ENCODE results near the gene PKD2L1.

Gene PKD2L1

DNA sequence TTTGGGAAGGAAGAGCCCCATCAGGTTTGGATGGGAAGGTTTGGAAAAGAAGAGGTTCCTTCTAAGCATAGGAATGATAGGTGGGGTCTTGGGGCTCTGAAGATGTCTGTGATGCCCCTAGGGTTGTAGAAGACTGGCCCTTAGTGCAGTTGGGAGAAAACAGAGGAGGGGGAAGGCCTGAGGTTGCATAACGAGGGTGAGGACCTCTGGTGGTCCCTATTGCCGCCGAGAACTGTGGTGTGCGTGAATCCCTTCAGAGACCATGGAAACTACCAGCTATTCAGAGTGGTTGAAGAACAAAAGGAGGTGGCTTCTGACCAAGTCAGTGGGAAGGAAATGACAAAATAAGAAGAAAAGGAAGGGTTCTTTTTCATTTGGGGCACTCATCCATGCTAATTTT lies 3.1 kb upstream of the PKD2L1 start:
- no peak for DNase-seq
- H3K4me1 ChIP-seq (ENCODE audit: control insufficient read depth, insufficient read depth, low read length, poor library complexity, severe bottlenecking), result no peaks in the 10 kb centered on the region

DNA sequence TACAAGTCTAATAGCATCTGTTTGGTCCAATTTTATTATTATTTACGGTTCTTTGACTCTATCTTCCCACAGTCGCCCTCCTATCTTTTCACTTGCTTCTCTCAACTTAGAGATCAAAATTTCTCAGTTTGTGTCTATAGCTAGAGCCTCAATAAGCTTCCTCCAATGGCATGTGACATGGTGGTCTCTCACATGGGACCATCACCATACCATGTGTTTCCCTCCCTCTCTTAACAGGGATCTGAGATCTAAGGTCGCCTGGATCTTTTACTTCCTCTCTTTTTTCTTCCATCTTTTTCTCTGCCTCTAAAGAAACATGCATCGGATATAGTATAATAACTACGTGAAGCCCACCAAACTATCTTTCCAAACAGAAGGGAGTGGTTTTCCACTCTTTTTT lies 1.8 kb downstream of the PKD2L1 start:
- Histone ChIP-seq H3K4me1 (ENCODE audit: control insufficient read depth, insufficient read depth, low read length, poor library complexity, severe bottlenecking) (no peaks in the 10 kb centered on the region), H3K36me3 (ENCODE audit: control insufficient read depth, insufficient read depth, low read length) (no peaks in the 10 kb centered on the region), H3K4me3 (ENCODE audit: insufficient read depth, low read depth, low read length, poor library complexity, severe bottlenecking) (no peak overlapping the region), H3K27ac (ENCODE audit: insufficient read depth, low read length, poor library complexity, severe bottlenecking) (no peak overlapping the region), H3K9me3 (ENCODE audit: control insufficient read depth, low read length) (no peaks in the 10 kb centered on the region), H3K27me3 (replicated peaks; ENCODE audit: control insufficient read depth, insufficient read depth, low read length, poor library complexity, severe bottlenecking) (peaks cover 5% of the 10 kb centered on the region)
- no peak for DNase-seq

More for the DNA sequence above, 3.1 kb upstream of the PKD2L1 start:
- no peaks in the 10 kb centered on the region for H3K36me3 ChIP-seq (ENCODE audit: control insufficient read depth, insufficient read depth, low read length)
- no peaks in the 10 kb centered on the region for H3K9me3 ChIP-seq (ENCODE audit: control insufficient read depth, low read length)
- H3K27ac ChIP-seq (ENCODE audit: insufficient read depth, low read length, poor library complexity, severe bottlenecking), result no peak overlapping the region
- H3K27me3 ChIP-seq (replicated peaks; ENCODE audit: control insufficient read depth, insufficient read depth, low read length, poor library complexity, severe bottlenecking), result peaks cover 5% of the 10 kb centered on the region
- no peak overlapping the region for H3K4me3 ChIP-seq (ENCODE audit: insufficient read depth, low read depth, low read length, poor library complexity, severe bottlenecking)

DNA sequence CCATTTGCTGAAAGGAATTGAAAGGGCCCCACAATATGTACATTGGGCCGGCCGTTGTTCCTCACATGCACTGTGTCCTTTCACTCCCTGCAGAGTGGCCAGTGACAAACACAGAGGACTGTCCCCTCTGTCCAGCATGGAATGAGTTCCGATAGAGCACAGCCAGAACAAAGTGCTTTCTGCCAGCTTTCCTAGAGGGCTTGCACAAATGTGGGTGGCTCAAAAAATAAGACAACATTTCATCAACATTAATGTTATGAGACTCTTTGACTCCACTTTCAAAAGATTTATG lies 2.4 kb downstream of the PKD2L1 start:
- H3K27me3 ChIP-seq (replicated peaks; ENCODE audit: control insufficient read depth, insufficient read depth, low read length, poor library complexity, severe bottlenecking), result peaks cover 5% of the 10 kb centered on the region
- no peak overlapping the region for H3K4me3 ChIP-seq (ENCODE audit: insufficient read depth, low read depth, low read length, poor library complexity, severe bottlenecking)
- DNase-seq, result no peak
- no peak overlapping the region for H3K27ac ChIP-seq (ENCODE audit: insufficient read depth, low read length, poor library complexity, severe bottlenecking)
- no peaks in the 10 kb centered on the region for H3K9me3 ChIP-seq (ENCODE audit: control insufficient read depth, low read length)
- H3K36me3 ChIP-seq (ENCODE audit: control insufficient read depth, insufficient read depth, low read length), result no peaks in the 10 kb centered on the region
- H3K4me1 ChIP-seq (ENCODE audit: control insufficient read depth, insufficient read depth, low read length, poor library complexity, severe bottlenecking), result no peaks in the 10 kb centered on the region

- Histone ChIP-seq H3K36me3 (ENCODE audit: control insufficient read depth, insufficient read depth, low read length) (no peaks in the 10 kb centered on the region), H3K27ac (ENCODE audit: insufficient read depth, low read length, poor library complexity, severe bottlenecking) (no peak overlapping the region), H3K4me3 (ENCODE audit: insufficient read depth, low read depth, low read length, poor library complexity, severe bottlenecking) (no peak overlapping the region), H3K9me3 (ENCODE audit: control insufficient read depth, low read length) (no peaks in the 10 kb centered on the region), H3K4me1 (ENCODE audit: control insufficient read depth, insufficient read depth, low read length, poor library complexity, severe bottlenecking) (no peaks in the 10 kb centered on the region), H3K27me3 (replicated peaks; ENCODE audit: control insufficient read depth, insufficient read depth, low read length, poor library complexity, severe bottlenecking) (peaks cover 5% of the 10 kb centered on the region)
- DNase-seq, result no peak
Measured at GRCh38 chr10:100327007-100327717, 2.9 kb downstream of the PKD2L1 start.

- H3K4me3 ChIP-seq (ENCODE audit: insufficient read depth, low read depth, low read length, poor library complexity, severe bottlenecking), result no peak overlapping the region
- no peaks in the 10 kb centered on the region for H3K9me3 ChIP-seq (ENCODE audit: control insufficient read depth, low read length)
- peaks cover under 1% of the 10 kb centered on the region for H3K27me3 ChIP-seq (replicated peaks; ENCODE audit: control insufficient read depth, insufficient read depth, low read length, poor library complexity, severe bottlenecking)
- no peaks in the 10 kb centered on the region for H3K4me1 ChIP-seq (ENCODE audit: control insufficient read depth, insufficient read depth, low read length, poor library complexity, severe bottlenecking)
- no peak for DNase-seq
- H3K36me3 ChIP-seq (ENCODE audit: control insufficient read depth, insufficient read depth, low read length), result no peaks in the 10 kb centered on the region
- H3K27ac ChIP-seq (ENCODE audit: insufficient read depth, low read length, poor library complexity, severe bottlenecking), result no peak overlapping the region
Measured at GRCh38 chr10:100325158-100325557, 4.9 kb downstream of the PKD2L1 start.

DNA sequence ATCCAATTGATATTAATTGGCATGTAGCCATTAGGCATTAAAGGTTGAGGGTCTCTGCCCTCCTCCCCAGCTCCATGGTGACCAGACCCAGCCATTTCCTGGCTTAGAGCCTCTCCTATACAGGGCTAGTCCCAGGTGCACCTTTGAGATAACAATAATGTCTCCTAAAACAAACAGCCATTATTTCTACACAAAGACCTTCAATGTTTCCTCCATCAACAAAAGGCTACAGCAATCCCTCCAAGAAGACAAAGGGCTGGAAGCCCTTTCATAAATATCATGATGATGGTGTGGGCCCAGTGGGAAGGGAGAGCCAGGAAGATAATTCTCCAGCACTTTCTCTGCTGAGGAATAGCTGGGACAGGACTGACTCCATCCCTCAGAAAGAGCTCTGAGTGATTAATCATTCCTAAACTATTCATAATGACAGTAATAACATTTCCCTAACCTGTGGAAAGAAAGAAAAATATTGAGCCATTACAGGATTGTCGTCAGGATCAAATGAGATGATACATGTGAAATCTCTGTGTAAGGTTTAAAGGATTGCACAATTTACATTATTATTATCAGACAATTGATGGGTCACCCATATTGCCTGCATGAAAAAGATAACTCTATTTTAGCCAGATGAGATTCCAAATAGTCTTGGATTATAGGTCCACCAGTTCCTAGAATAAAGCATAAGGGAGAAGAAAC lies 10.2 kb downstream of the PKD2L1 start:
- H3K4me3 ChIP-seq (ENCODE audit: insufficient read depth, low read depth, low read length, poor library complexity, severe bottlenecking), result no peak overlapping the region
- DNase-seq, result no peak
- no peaks in the 10 kb centered on the region for H3K9me3 ChIP-seq (ENCODE audit: control insufficient read depth, low read length)
- H3K4me1 ChIP-seq (ENCODE audit: control insufficient read depth, insufficient read depth, low read length, poor library complexity, severe bottlenecking), result no peaks in the 10 kb centered on the region
- H3K36me3 ChIP-seq (ENCODE audit: control insufficient read depth, insufficient read depth, low read length), result no peaks in the 10 kb centered on the region
- H3K27ac ChIP-seq (ENCODE audit: insufficient read depth, low read length, poor library complexity, severe bottlenecking), result no peak overlapping the region
- no peaks in the 10 kb centered on the region for H3K27me3 ChIP-seq (replicated peaks; ENCODE audit: control insufficient read depth, insufficient read depth, low read length, poor library complexity, severe bottlenecking)

- H3K9me3 ChIP-seq (ENCODE audit: control insufficient read depth, low read length), result no peaks in the 10 kb centered on the region
- DNase-seq, result no peak
- no peaks in the 10 kb centered on the region for H3K4me1 ChIP-seq (ENCODE audit: control insufficient read depth, insufficient read depth, low read length, poor library complexity, severe bottlenecking)
- H3K36me3 ChIP-seq (ENCODE audit: control insufficient read depth, insufficient read depth, low read length), result no peaks in the 10 kb centered on the region
- H3K4me3 ChIP-seq (ENCODE audit: insufficient read depth, low read depth, low read length, poor library complexity, severe bottlenecking), result no peak overlapping the region
- no peak overlapping the region for H3K27ac ChIP-seq (ENCODE audit: insufficient read depth, low read length, poor library complexity, severe bottlenecking)
- no peaks in the 10 kb centered on the region for H3K27me3 ChIP-seq (replicated peaks; ENCODE audit: control insufficient read depth, insufficient read depth, low read length, poor library complexity, severe bottlenecking)
Measured at GRCh38 chr10:100318207-100318606, 11.8 kb downstream of the PKD2L1 start.

DNA sequence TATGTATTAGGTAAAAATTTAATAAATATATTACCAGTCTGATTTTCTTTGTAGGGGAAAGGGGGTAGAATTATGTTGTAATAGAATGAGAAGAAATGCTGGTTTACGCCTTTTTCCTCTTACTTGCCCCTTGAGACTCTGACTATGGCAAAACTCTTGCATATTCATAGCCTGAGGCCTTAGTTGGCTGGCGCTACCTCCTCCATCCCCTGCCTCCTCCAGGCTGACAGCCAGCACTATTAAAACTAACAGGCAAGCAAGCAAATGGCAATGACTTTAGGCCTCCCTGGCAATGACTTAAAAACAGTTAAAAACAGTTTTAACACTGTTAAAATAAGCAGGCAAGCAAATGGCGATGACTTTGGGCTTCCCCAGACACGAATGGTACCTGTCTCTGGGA lies 14.4 kb downstream of the PKD2L1 start:
- no peak for DNase-seq
- no peaks in the 10 kb centered on the region for H3K36me3 ChIP-seq (ENCODE audit: control insufficient read depth, insufficient read depth, low read length)
- no peak overlapping the region for H3K27ac ChIP-seq (ENCODE audit: insufficient read depth, low read length, poor library complexity, severe bottlenecking)
- H3K4me1 ChIP-seq (ENCODE audit: control insufficient read depth, insufficient read depth, low read length, poor library complexity, severe bottlenecking), result no peaks in the 10 kb centered on the region
- peaks cover 3% of the 10 kb centered on the region for H3K27me3 ChIP-seq (replicated peaks; ENCODE audit: control insufficient read depth, insufficient read depth, low read length, poor library complexity, severe bottlenecking)
- H3K4me3 ChIP-seq (ENCODE audit: insufficient read depth, low read depth, low read length, poor library complexity, severe bottlenecking), result no peak overlapping the region
- no peaks in the 10 kb centered on the region for H3K9me3 ChIP-seq (ENCODE audit: control insufficient read depth, low read length)

DNA sequence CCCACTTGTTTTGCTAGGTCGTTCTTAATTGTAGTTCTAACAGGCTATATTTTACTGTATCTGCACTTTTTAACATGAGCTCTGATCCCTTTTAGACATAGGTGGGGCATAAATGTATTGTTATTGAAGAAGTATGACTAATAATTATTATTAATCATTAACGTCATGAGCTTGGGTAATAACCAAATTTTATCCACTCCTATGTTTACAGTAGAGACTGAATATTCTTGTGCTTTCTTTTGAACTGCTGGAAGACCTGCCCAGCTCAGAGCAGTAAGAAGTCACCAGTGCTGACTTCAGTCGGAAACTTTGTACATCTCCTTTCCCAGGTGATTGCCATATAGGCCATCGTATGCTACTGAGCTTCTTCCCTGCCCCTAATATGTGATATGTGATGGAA lies 18.7 kb downstream of the PKD2L1 start:
- Histone ChIP-seq H3K4me3 (ENCODE audit: insufficient read depth, low read depth, low read length, poor library complexity, severe bottlenecking) (no peak overlapping the region), H3K36me3 (ENCODE audit: control insufficient read depth, insufficient read depth, low read length) (no peaks in the 10 kb centered on the region), H3K27ac (ENCODE audit: insufficient read depth, low read length, poor library complexity, severe bottlenecking) (no peak overlapping the region), H3K9me3 (ENCODE audit: control insufficient read depth, low read length) (no peaks in the 10 kb centered on the region), H3K4me1 (ENCODE audit: control insufficient read depth, insufficient read depth, low read length, poor library complexity, severe bottlenecking) (no peaks in the 10 kb centered on the region), H3K27me3 (replicated peaks; ENCODE audit: control insufficient read depth, insufficient read depth, low read length, poor library complexity, severe bottlenecking) (peaks cover 3% of the 10 kb centered on the region)
- no peak for DNase-seq

DNA sequence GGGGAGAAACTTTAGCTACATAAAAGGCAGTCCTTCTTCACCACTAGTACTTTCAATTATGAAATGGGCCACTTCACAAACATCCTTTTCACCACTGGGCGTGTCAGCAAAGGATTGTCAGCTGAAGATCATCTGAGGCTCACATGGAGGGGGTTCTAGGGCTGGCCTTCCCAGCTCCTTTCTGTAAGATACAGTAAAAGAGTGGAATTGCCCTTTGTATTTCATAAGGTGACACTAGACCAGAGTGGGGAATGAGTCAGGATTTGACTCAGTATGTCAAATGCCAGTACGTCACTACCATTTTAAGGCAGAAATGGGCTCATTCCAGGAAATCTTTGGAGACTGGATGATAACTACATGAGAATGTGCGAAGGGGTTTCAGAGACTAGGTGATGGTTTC lies 22.3 kb downstream of the PKD2L1 start:
- no peaks in the 10 kb centered on the region for H3K27me3 ChIP-seq (replicated peaks; ENCODE audit: control insufficient read depth, insufficient read depth, low read length, poor library complexity, severe bottlenecking)
- H3K36me3 ChIP-seq (ENCODE audit: control insufficient read depth, insufficient read depth, low read length), result no peaks in the 10 kb centered on the region
- no peaks in the 10 kb centered on the region for H3K9me3 ChIP-seq (ENCODE audit: control insufficient read depth, low read length)
- H3K27ac ChIP-seq (ENCODE audit: insufficient read depth, low read length, poor library complexity, severe bottlenecking), result no peak overlapping the region
- DNase-seq, result no peak
- H3K4me1 ChIP-seq (ENCODE audit: control insufficient read depth, insufficient read depth, low read length, poor library complexity, severe bottlenecking), result no peaks in the 10 kb centered on the region
- H3K4me3 ChIP-seq (ENCODE audit: insufficient read depth, low read depth, low read length, poor library complexity, severe bottlenecking), result no peak overlapping the region
